ENCODE measurements around the gene TOGARAM2.

- TF ChIP-seq CTCF (IDR thresholded peaks at IDR 0.05), result no peak
- TF ChIP-seq POLR2A (IDR thresholded peaks at IDR 0.05), result no peak
Observed at GRCh38 chr2:29013057-29013780, 32.1 kb downstream of the TOGARAM2 start.

Data from testis (tissue), 2 donors.